KMS-11 (cell line): ENCODE results near the gene KCNAB3.

Source experiments
- H2AFZ ChIP-seq: fragments of 200-600 bp; sonication (generic); 2 replicates; pipeline ENCODE4 v1.6.1; 2016; ENCODE audit warnings: antibody characterized with exemption, mixed run types, low read depth
- H3K27ac ChIP-seq: fragments of 200-600 bp; sonication (generic); 2 replicates; pipeline ENCODE4 v1.6.1; 2016; ENCODE audit warnings: mild to moderate bottlenecking, mixed run types
- H3K27me3 ChIP-seq: fragments of 200-600 bp; sonication (generic); 2 replicates; pipeline ENCODE4 v1.6.1; 2017; ENCODE audit warnings: mild to moderate bottlenecking, low read depth, mixed run types, moderate library complexity; ENCODE audit not compliant: insufficient read depth
- H3K36me3 ChIP-seq: fragments of 200-600 bp; sonication (generic); 2 replicates; pipeline ENCODE4 v1.6.1; 2017; ENCODE audit warnings: mild to moderate bottlenecking, mixed run types; ENCODE audit not compliant: insufficient read depth
- H3K4me1 ChIP-seq: fragments of 200-600 bp; sonication (generic); 2 replicates; pipeline ENCODE4 v1.6.1; 2016; ENCODE audit warnings: mild to moderate bottlenecking, low read depth, mixed run types; ENCODE audit not compliant: poor library complexity, severe bottlenecking
- H3K4me2 ChIP-seq: fragments of 200-600 bp; sonication (generic); 2 replicates; pipeline ENCODE4 v1.7.0; 2016; ENCODE audit warnings: mild to moderate bottlenecking, mixed run types
- H3K4me3 ChIP-seq: fragments of 200-600 bp; sonication (generic); IDR thresholded peaks from 2 replicates; pipeline ENCODE4 v1.6.1; 2017; ENCODE audit warnings: low read depth, low read length, mixed read lengths; ENCODE audit not compliant: insufficient read depth
- H3K79me2 ChIP-seq: fragments of 200-600 bp; sonication (generic); 2 replicates; pipeline ENCODE4 v1.6.1; 2016; ENCODE audit warnings: low read depth, mixed run types; ENCODE audit not compliant: insufficient read depth
- H3K9ac ChIP-seq: fragments of 200-600 bp; sonication (generic); 2 replicates; pipeline ENCODE4 v1.6.1; 2016; ENCODE audit warnings: mild to moderate bottlenecking, mixed run types
- H4K20me1 ChIP-seq: fragments of 200-600 bp; sonication (generic); 2 replicates; pipeline ENCODE4 v1.6.1; 2016; ENCODE audit warnings: mild to moderate bottlenecking, mixed run types; ENCODE audit not compliant: insufficient read depth
- CTCF ChIP-seq: fragments of 200-600 bp; sonication (generic); conservative IDR thresholded peaks from 2 replicates; pipeline ENCODE4 v1.6.1; 2017; ENCODE audit warnings: low read depth, mild to moderate bottlenecking, antibody characterized with exemption, low read length, moderate library complexity, mixed read lengths

Gene KCNAB3

DNA sequence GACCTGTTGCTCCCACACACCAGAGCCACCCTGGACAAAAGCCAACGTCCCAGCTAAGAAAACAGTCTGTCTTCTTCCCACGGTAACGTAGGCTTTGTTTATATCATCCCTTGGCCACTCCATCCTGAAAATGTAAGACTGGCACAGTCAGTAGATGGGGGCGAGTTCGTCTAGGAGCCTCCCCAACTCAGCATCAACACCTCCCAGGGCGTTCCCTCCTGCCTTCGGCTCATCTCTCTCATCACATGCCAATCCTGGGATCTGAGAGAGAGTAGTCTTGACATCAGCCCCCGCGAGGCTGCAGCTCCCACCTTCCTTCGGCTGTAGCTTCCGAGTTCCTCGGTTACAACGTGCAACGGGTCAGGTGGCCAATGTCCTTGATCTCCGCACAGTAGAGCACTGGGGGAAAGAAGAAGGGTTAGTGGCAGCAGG lies 14.5 kb downstream of the KCNAB3 start:
- TF ChIP-seq CTCF, result no peak
- Histone ChIP-seq H3K4me2 (no peak overlapping the region), H3K36me3 (no peaks in the 10 kb centered on the region), H2AFZ (peak overlapping the region; percentile 14; the same call in 1 of the 2 replicates), H3K79me2 (no peaks in the 10 kb centered on the region), H3K27ac (no peak overlapping the region; the same call in 1 of the 2 replicates), H4K20me1 (no peaks in the 10 kb centered on the region), H3K9ac (no peak overlapping the region; the same call in 1 of the 2 replicates), H3K27me3 (no peaks in the 10 kb centered on the region), H3K4me3 (no peak overlapping the region), H3K4me1 (no peaks in the 10 kb centered on the region)

GRCh38 chr17:7912927-7913524 lies 16.6 kb downstream of the KCNAB3 start:
- Histone ChIP-seq H3K27ac (no peak overlapping the region), H3K4me1 (no peaks in the 10 kb centered on the region), H4K20me1 (no peaks in the 10 kb centered on the region), H3K36me3 (no peaks in the 10 kb centered on the region), H3K4me2 (no peak overlapping the region), H3K27me3 (no peaks in the 10 kb centered on the region), H3K79me2 (no peaks in the 10 kb centered on the region), H2AFZ (no peak overlapping the region), H3K9ac (no peak overlapping the region), H3K4me3 (no peak overlapping the region)
- peak; percentile 48 for TF ChIP-seq CTCF

DNA sequence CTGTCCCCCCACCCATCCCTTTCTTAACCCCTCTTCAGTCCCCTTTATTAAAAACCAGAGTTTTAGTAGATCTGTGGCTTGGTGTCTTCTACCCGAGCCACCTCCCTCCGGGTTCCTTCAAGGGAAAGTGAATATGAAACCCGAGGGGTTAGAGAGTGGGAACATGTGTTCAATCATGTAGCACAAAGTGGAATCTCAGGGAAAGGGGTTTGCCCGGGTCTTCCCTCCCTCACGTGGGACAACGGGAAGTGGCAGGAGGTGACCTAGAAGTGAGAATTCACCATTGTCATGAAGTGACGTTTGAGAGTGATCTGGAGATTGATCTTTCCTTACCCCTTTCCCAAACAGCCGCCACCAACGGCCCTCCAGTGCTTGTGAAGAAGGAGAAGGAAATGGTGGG lies 18.5 kb downstream of the KCNAB3 start:
- TF ChIP-seq CTCF, result no peak
- Histone ChIP-seq H3K27me3 (no peaks in the 10 kb centered on the region), H3K9ac (no peak overlapping the region), H3K4me2 (no peak overlapping the region), H3K4me3 (no peak overlapping the region), H4K20me1 (no peaks in the 10 kb centered on the region), H3K4me1 (no peaks in the 10 kb centered on the region), H3K79me2 (no peaks in the 10 kb centered on the region), H2AFZ (no peak overlapping the region), H3K36me3 (no peaks in the 10 kb centered on the region), H3K27ac (no peak overlapping the region)

- Histone ChIP-seq H4K20me1 (no peaks in the 10 kb centered on the region), H3K9ac (no peak overlapping the region), H2AFZ (no peak overlapping the region), H3K4me2 (no peak overlapping the region), H3K36me3 (no peaks in the 10 kb centered on the region), H3K27me3 (no peaks in the 10 kb centered on the region), H3K4me1 (no peaks in the 10 kb centered on the region), H3K79me2 (no peaks in the 10 kb centered on the region), H3K27ac (no peak overlapping the region), H3K4me3 (no peak overlapping the region)
- TF ChIP-seq CTCF, result no peak
Measured at GRCh38 chr17:7910711-7911110, 18.9 kb downstream of the KCNAB3 start.
